IMR-90 (cell line): ENCODE data around the gene MAP2K2. TPM values are rescaled to one million over a fixed set of nuclear protein-coding genes. Genes with fewer than 3 reads are reported as not detected.

Experiments used
- ATAC-seq: fragments of 200-7000 bp; cut with Tn5 transposase; 2 replicates; pipeline ENCODE4 v1.9.1; 2020; ENCODE audit warnings: low read depth, mild to moderate bottlenecking, moderate library complexity
- BruUV-seq: library from RNA; stranded (reverse); fragments of 400-500 nt; replicated peaks from 2 replicates; lab custom pipeline; 2021; lab: Mats Ljungman, UMichigan
- CTCF ChIA-PET: fragments of 300-600 bp; formaldehyde crosslinking; extraction: SDS; loops from one replicate; lab custom pipeline; 2021; ENCODE audit warnings: antibody characterized with exemption; lab: Yijun Ruan, JAX
- POLR2A ChIA-PET: fragments of 300-600 bp; sonication (Branson Sonifier 250); formaldehyde crosslinking; loops from one replicate; lab custom pipeline; 2022; ENCODE audit warnings: antibody characterized with exemption; ENCODE audit not compliant: unreplicated experiment; lab: Charles Lee
- DNase-seq: peaks from one replicate; pipeline ENCODE4 v3.0.0; 2013
- H2AFZ ChIP-seq: replicated peaks from 2 replicates; pipeline ENCODE3; 2013; ENCODE audit warnings: low read length, mild to moderate bottlenecking; ENCODE audit not compliant: poor library complexity
- H2AK5ac ChIP-seq: 2 replicates; pipeline ENCODE4 v1.6.1; 2013; ENCODE audit warnings: low read depth, low read length, inconsistent platforms
- H2AK9ac ChIP-seq: replicated peaks from 2 replicates; pipeline ENCODE3; 2013; ENCODE audit warnings: mild to moderate bottlenecking, low read depth, low read length, moderate library complexity; ENCODE audit not compliant: poor library complexity
- H2BK120ac ChIP-seq: 2 replicates; pipeline ENCODE4 v1.6.1; 2013; ENCODE audit warnings: low read depth, low read length, inconsistent platforms
- H2BK15ac ChIP-seq: 3 replicates; pipeline ENCODE4 v1.6.1; 2013; ENCODE audit warnings: low read depth, low read length, inconsistent platforms
- H2BK20ac ChIP-seq: 2 replicates; pipeline ENCODE4 v1.6.1; 2013; ENCODE audit warnings: low read depth, mild to moderate bottlenecking, inconsistent platforms, low read length, moderate library complexity
- H2BK5ac ChIP-seq: 2 replicates; pipeline ENCODE4 v1.6.1; 2013; ENCODE audit warnings: mild to moderate bottlenecking, low read depth, low read length, inconsistent platforms; ENCODE audit not compliant: poor library complexity, severe bottlenecking
- H3K14ac ChIP-seq: replicated peaks from 2 replicates; pipeline ENCODE4 v1.6.1; 2013; ENCODE audit warnings: low read depth, low read length, inconsistent platforms
- H3K18ac ChIP-seq: 2 replicates; pipeline ENCODE4 v1.6.1; 2013; ENCODE audit warnings: low read depth, low read length, control low read depth
- H3K23ac ChIP-seq: 2 replicates; pipeline ENCODE4 v1.6.1; 2013; ENCODE audit warnings: low read depth, low read length, inconsistent platforms
- H3K27ac ChIP-seq: 2 replicates; pipeline ENCODE4 v1.5.1; 2013; ENCODE audit warnings: mild to moderate bottlenecking, control low read depth, low read length; ENCODE audit not compliant: insufficient read depth
- H3K27me3 ChIP-seq: 2 replicates; pipeline ENCODE4 v1.6.1; 2013; ENCODE audit warnings: low read length; ENCODE audit not compliant: control insufficient read depth, insufficient read depth
- H3K36me3 ChIP-seq: 2 replicates; pipeline ENCODE4 v1.6.1; 2013; ENCODE audit warnings: low read length, mixed read lengths; ENCODE audit not compliant: control insufficient read depth, insufficient read depth
- H3K4ac ChIP-seq: 2 replicates; pipeline ENCODE4 v1.6.1; 2013; ENCODE audit warnings: low read depth, low read length, inconsistent platforms
- H3K4me1 ChIP-seq: 2 replicates; pipeline ENCODE4 v1.6.1; 2013; ENCODE audit warnings: low read length, mixed read lengths; ENCODE audit not compliant: control insufficient read depth, insufficient read depth
- H3K4me2 ChIP-seq: 2 replicates; pipeline ENCODE4 v1.6.1; 2013; ENCODE audit warnings: low read depth, mild to moderate bottlenecking, control low read depth, low read length, moderate library complexity
- H3K4me3 ChIP-seq: 2 replicates; pipeline ENCODE4 v1.5.1; 2013; ENCODE audit warnings: low read depth, mild to moderate bottlenecking, control low read depth, low read length, moderate library complexity; ENCODE audit not compliant: insufficient read depth
- H3K56ac ChIP-seq: 2 replicates; pipeline ENCODE4 v1.6.1; 2013; ENCODE audit warnings: low read length, inconsistent platforms; ENCODE audit not compliant: insufficient read depth; ENCODE audit errors: extremely low read depth
- H3K79me1 ChIP-seq, 2 experiments: 2 replicates each; pipeline ENCODE4 v1.6.1; 2013; ENCODE audit warnings: low read length in 2 of 2, inconsistent platforms in 1 of 2, low read depth in 1 of 2
- H3K9ac ChIP-seq: 2 replicates; pipeline ENCODE4 v1.6.1; 2013; ENCODE audit warnings: low read depth, low read length, control low read depth
- H3K9me1 ChIP-seq: 2 replicates; pipeline ENCODE4 v1.6.1; 2013; ENCODE audit warnings: low read length, inconsistent platforms; ENCODE audit not compliant: insufficient read depth
- H3K9me3 ChIP-seq: 2 replicates; pipeline ENCODE4 v1.6.1; 2013; ENCODE audit warnings: low read length; ENCODE audit not compliant: control insufficient read depth, insufficient read depth
- H4K20me1 ChIP-seq: 2 replicates; pipeline ENCODE4 v1.6.1; 2013; ENCODE audit warnings: low read length, inconsistent platforms; ENCODE audit not compliant: insufficient read depth
- H4K5ac ChIP-seq: 2 replicates; pipeline ENCODE4 v1.6.1; 2013; ENCODE audit warnings: mild to moderate bottlenecking, low read depth, low read length, control low read depth
- H4K8ac ChIP-seq, 2 experiments: 2 replicates each; pipeline ENCODE4 v1.6.1; 2013; ENCODE audit warnings: low read depth in 2 of 2, low read length in 2 of 2, control low read depth in 1 of 2, inconsistent platforms in 1 of 2
- H4K91ac ChIP-seq: 2 replicates; pipeline ENCODE4 v1.6.1; 2013; ENCODE audit warnings: low read depth, low read length, inconsistent platforms; ENCODE audit not compliant: insufficient read depth
- CEBPB ChIP-seq: IDR thresholded peaks from 2 replicates; pipeline ENCODE4 v1.6.1; 2012; ENCODE audit warnings: low read depth, low read length, improper control_type of control experiment
- CHD1 ChIP-seq: IDR thresholded peaks from 2 replicates; pipeline ENCODE4 v1.6.1; 2012; ENCODE audit warnings: low read depth, low read length, improper control_type of control experiment
- FOS ChIP-seq: fragments of 150-350 bp; IDR thresholded peaks from 2 replicates; pipeline ENCODE4 v1.6.1; 2016; ENCODE audit warnings: low read depth, low read length
- MAFK ChIP-seq: IDR thresholded peaks from 2 replicates; pipeline ENCODE4 v1.6.1; 2012; ENCODE audit warnings: low read depth, low read length, improper control_type of control experiment
- MXI1 ChIP-seq: IDR thresholded peaks from 2 replicates; pipeline ENCODE4 v1.6.1; 2012; ENCODE audit warnings: low read depth, mild to moderate bottlenecking, low read length, moderate library complexity, borderline replicate concordance
- SMC3 ChIP-seq: fragments of 150-350 bp; IDR thresholded peaks from 2 replicates; pipeline ENCODE4 v1.6.1; 2016; ENCODE audit warnings: low read depth, mild to moderate bottlenecking, antibody characterized with exemption, low read length, moderate library complexity
- WGBS, 2 experiments: methylation state at CpG; one replicate each; pipeline versions ENCODE4 v1.1.5 to v1.1.7; 2013; ENCODE audit warnings: missing lambda C conversion rate in 2 of 2; ENCODE audit not compliant: insufficient read length in 1 of 2; ENCODE audit errors: extremely low coverage in 2 of 2; 5-methylcytosine and 5-hydroxymethylcytosine counted together
- dilution Hi-C: fragments of 300-500 bp; cut with HindIII; formaldehyde crosslinking; loops from one replicate; pipeline ENCODE4 v1.14.3; 2018; ENCODE audit warnings: low sequenced_read_pairs; ENCODE audit not compliant: unreplicated experiment
- in situ Hi-C: fragments of 300-500 bp; cut with MboI; formaldehyde crosslinking; loops from 3 replicates; pipeline ENCODE4 v1.14.3; 2019; ENCODE audit warnings: low sequenced_read_pairs, inconsistent platforms, mixed read lengths
- intact Hi-C: fragments of 100-400 bp; cut with micrococcal nuclease; formaldehyde crosslinking; loops from 2 replicates; pipeline ENCODE4 v1.10.0; 2022
- polyA plus RNA-seq, 3 experiments: library from polyadenylated mRNA; depleted of rRNA; stranded (reverse); fragments of >200 nt; gene quantifications; 2 replicates each; pipeline ENCODE4 v1.2.3, GENCODE V29; 2012; ENCODE audit warnings: low replicate concordance in 1 of 3
- total RNA-seq: library from RNA; depleted of rRNA; stranded (reverse); fragments of >200 nt; gene quantifications from 2 replicates; pipeline ENCODE4 v1.2.3, GENCODE V29; 2012

Gene MAP2K2
- total and polyA plus RNA-seq, 2 of the 4 experiments (the other 2 are of a cell fraction): 115 to 151 TPM

- H3K36me3 ChIP-seq: peaks cover 23% of the 10 kb centered on the region
- POLR2A ChIA-PET: no interaction called here
- peaks cover 79% of the 10 kb centered on the region for H4K20me1 ChIP-seq
- H2AK5ac ChIP-seq: no peak overlapping the region
- no peak overlapping the region for H2BK5ac ChIP-seq
- H4K91ac ChIP-seq: no peak overlapping the region
- no peak for DNase-seq
- H4K5ac ChIP-seq: no peak overlapping the region
- no peak overlapping the region for H3K4me2 ChIP-seq
- no peak overlapping the region for H3K56ac ChIP-seq
- no peak overlapping the region for H4K8ac ChIP-seq
- H2AK9ac ChIP-seq: peak overlapping the region; percentile 9
- H3K9me1 ChIP-seq: no peaks in the 10 kb centered on the region
- dilution Hi-C loops (no loop called here), in situ Hi-C loops (no loop called here), intact Hi-C loops (no loop called here)
- no peaks in the 10 kb centered on the region for H3K27me3 ChIP-seq
- no peak overlapping the region for H2BK120ac ChIP-seq
- no peak overlapping the region for H3K27ac ChIP-seq
- no peak for ATAC-seq
- peaks cover 45% of the 10 kb centered on the region for H3K4me1 ChIP-seq
- H3K4me3 ChIP-seq: no peak overlapping the region
- BruUV-seq: no TSS peak
- H3K4ac ChIP-seq: no peak overlapping the region
- no peak overlapping the region for H2AFZ ChIP-seq
- no peak overlapping the region for H3K9ac ChIP-seq
- no peak overlapping the region for H3K14ac ChIP-seq
- H3K79me1 ChIP-seq: peaks cover 0 to 36% of the 10 kb centered on the region in 2 experiments; a peak in 2 of 4 replicates
- H3K9me3 ChIP-seq: no peaks in the 10 kb centered on the region
- TF ChIP-seq CEBPB: no peak
- no peak for TF ChIP-seq CHD1
- no peak for TF ChIP-seq SMC3
- TF ChIP-seq MAFK: no peak
- no peak for TF ChIP-seq FOS
- no peak for TF ChIP-seq MXI1
- no peak overlapping the region for H2BK20ac ChIP-seq
- WGBS, 2 experiments: 97% methylated on average over 6 of the region's 29 CpGs; no CpG with 5 or more reads in 1 of the 2 experiments
- no peak overlapping the region for H2BK15ac ChIP-seq
- CTCF ChIA-PET: no interaction called here
- no peak overlapping the region for H3K23ac ChIP-seq
- no peak overlapping the region for H3K18ac ChIP-seq
Measured at GRCh38 chr19:4061683-4062418, 62.1 kb downstream of the MAP2K2 start.
